ENCODE data around the gene RAD23B.

RAD23B gene

GRCh38 chr9:107243742-107244141, 39.3 kb upstream of the RAD23B start:
- TF ChIP-seq CTCF (IDR thresholded peaks at IDR 0.05; ENCODE audit: low read length, missing control alignments), result no peak
- peak; percentile 42 for DNase-seq (ENCODE audit: low read depth)
- H3K4me3 ChIP-seq (replicated peaks; ENCODE audit: low read depth, low read length), result no peak overlapping the region

GRCh38 chr9:107246259-107247254, 36.5 kb upstream of the RAD23B start:
- H3K4me3 ChIP-seq (replicated peaks; ENCODE audit: low read depth, low read length), result no peak overlapping the region
- TF ChIP-seq CTCF (IDR thresholded peaks at IDR 0.05; ENCODE audit: low read length, missing control alignments), result peak; percentile 15
- DNase-seq (ENCODE audit: low read depth), result no peak

GRCh38 chr9:107248714-107249113, 34.4 kb upstream of the RAD23B start:
- no peak for DNase-seq (ENCODE audit: low read depth)
- no peak for TF ChIP-seq CTCF (IDR thresholded peaks at IDR 0.05; ENCODE audit: low read length, missing control alignments)
- H3K4me3 ChIP-seq (replicated peaks; ENCODE audit: low read depth, low read length), result no peak overlapping the region

- no peak for TF ChIP-seq CTCF (IDR thresholded peaks at IDR 0.05; ENCODE audit: low read length, missing control alignments)
- no peak for DNase-seq (ENCODE audit: low read depth)
- H3K4me3 ChIP-seq (replicated peaks; ENCODE audit: low read depth, low read length), result no peak overlapping the region
These were observed 33.9 kb upstream of the RAD23B start for GRCh38 chr9:107249131-107249533.

- no peak overlapping the region for H3K4me3 ChIP-seq (replicated peaks; ENCODE audit: low read depth, low read length)
- TF ChIP-seq CTCF (IDR thresholded peaks at IDR 0.05; ENCODE audit: low read length, missing control alignments), result no peak
- DNase-seq (ENCODE audit: low read depth), result no peak
These were observed 33.3 kb upstream of the RAD23B start for GRCh38 chr9:107249665-107250285.

GRCh38 chr9:107251756-107252322, 31.2 kb upstream of the RAD23B start:
- no peak overlapping the region for H3K4me3 ChIP-seq (replicated peaks; ENCODE audit: low read depth, low read length)
- peak; percentile 86 for DNase-seq (ENCODE audit: low read depth)
- TF ChIP-seq CTCF (IDR thresholded peaks at IDR 0.05; ENCODE audit: low read length, missing control alignments), result no peak
